Upper lobe of left lung (tissue), 6 donors: ENCODE data around the gene PRLH. TPM values are rescaled to one million over a fixed set of nuclear protein-coding genes. Genes with fewer than 3 reads are reported as not detected.

ENCODE experiments used
- ATAC-seq, 2 donors: fragments of 200-7000 bp; cut with Tn5 transposase; one replicate each; pipeline ENCODE4 v1.9.1; 2022; ENCODE audit warnings: mild to moderate bottlenecking in 2 of 2, moderate library complexity in 2 of 2; ENCODE audit not compliant: low FRiP score in 2 of 2
- DNase-seq, 2 donors: peaks; one replicate each; pipeline ENCODE4 v3.0.0-alpha.2; 2019 to 2020
- H3K27ac ChIP-seq, 4 donors: fragments of 200-600 bp; sonication (generic); one replicate each; pipeline ENCODE4 v1.5.1; 2016 to 2019
- H3K27me3 ChIP-seq, 4 donors: fragments of 200-600 bp; sonication (generic); one replicate each; pipeline ENCODE4 v1.5.1; 2017 to 2019
- H3K36me3 ChIP-seq, 4 donors: fragments of 200-600 bp; sonication (generic); one replicate each; pipeline ENCODE4 v1.5.1; 2016 to 2019
- H3K4me1 ChIP-seq, 4 donors: fragments of 200-600 bp; sonication (generic); one replicate each; pipeline ENCODE4 v1.5.1; 2018 to 2019
- H3K4me3 ChIP-seq, 4 donors: fragments of 200-600 bp; sonication (generic); one replicate each; pipeline ENCODE4 v1.5.1; 2017 to 2019; ENCODE audit warnings: mild to moderate bottlenecking in 2 of 4, moderate library complexity in 1 of 4
- H3K9me3 ChIP-seq, 4 donors: fragments of 200-600 bp; sonication (generic); one replicate each; pipeline ENCODE4 v1.5.1; 2018 to 2019
- CTCF ChIP-seq, 6 experiments: fragments of 450-650 bp in 4 of 6; fragments of 200-600 bp in 2 of 6; sonication (generic) in 2 of 6; IDR thresholded peaks; one replicate each; pipeline ENCODE4 v1.5.1; 2016 to 2019; ENCODE audit warnings: antibody characterized with exemption in 6 of 6
- EP300 ChIP-seq, 4 donors: sonication (generic); formaldehyde crosslinking; IDR thresholded peaks; one replicate each; pipeline ENCODE4 v1.5.1; 2017; ENCODE audit warnings: antibody characterized with exemption in 4 of 4, control low read depth in 2 of 4
- POLR2A ChIP-seq, 4 donors: fragments of 450-650 bp; IDR thresholded peaks; one replicate each; pipeline ENCODE4 v1.5.1; 2016 to 2017; ENCODE audit warnings: antibody characterized with exemption in 4 of 4, mild to moderate bottlenecking in 2 of 4
- POLR2AphosphoS5 ChIP-seq, 2 donors: sonication (generic); formaldehyde crosslinking; IDR thresholded peaks; one replicate each; pipeline ENCODE4 v1.5.1; 2017; ENCODE audit warnings: antibody characterized with exemption in 2 of 2
- WGBS, 2 donors: methylation state at CpG; one replicate each; pipeline ENCODE4 v1.1.5; 2017 to 2018; 5-methylcytosine and 5-hydroxymethylcytosine counted together
- total RNA-seq, 6 donors: library from RNA; depleted of rRNA in 4 of 6; stranded (reverse); fragments of >200 nt in 4 of 6; gene quantifications; one replicate each; pipeline versions ENCODE4 v1.1.0 to v1.2.1, GENCODE V29; 2016 to 2021
- donor health status: DM: no; HTN: no; CAD: no; lungs with moderate emphysema.
- donor health status: DM: no; HTN: yes; CAD: no; lungs with severe emphysema.

Gene PRLH
- total RNA-seq, 6 donors from 2014 or later, result not detected

GRCh38 chr2:237596520-237597195 lies 30.3 kb downstream of the PRLH start:
- Histone ChIP-seq H3K9me3 (no peaks in the 10 kb centered on the region), H3K27ac (no peak overlapping the region), H3K4me3 (no peak overlapping the region), H3K4me1 (peaks cover 0 to 37% (median 18%) of the 10 kb centered on the region in 4 donors), H3K27me3 (no peaks in the 10 kb centered on the region), H3K36me3 (no peaks in the 10 kb centered on the region)
- DNase-seq (no peak), ATAC-seq (no peak)
- TF ChIP-seq POLR2A (IDR thresholded peaks at IDR 0.05) (no peak), CTCF (IDR thresholded peaks at IDR 0.05) (no peak), EP300 (IDR thresholded peaks at IDR 0.05) (no peak), POLR2AphosphoS5 (IDR thresholded peaks at IDR 0.05) (no peak)
- WGBS, 2 donors, result 86 to 98% methylated on average over 8 to 12 of the region's 13 CpGs

GRCh38 chr2:237597196-237598145 lies 31.1 kb downstream of the PRLH start:
- Histone ChIP-seq H3K4me3 (no peak overlapping the region), H3K27me3 (no peaks in the 10 kb centered on the region), H3K9me3 (no peaks in the 10 kb centered on the region), H3K27ac (no peak overlapping the region), H3K36me3 (no peaks in the 10 kb centered on the region), H3K4me1 (peaks cover 0 to 29% (median 18%) of the 10 kb centered on the region in 4 donors)
- 91 to 92% methylated on average over 29 of the region's 29 CpGs for WGBS, 2 donors
- DNase-seq (peak in 1 of 2 donors; percentile 60), ATAC-seq (no peak)
- TF ChIP-seq POLR2A (IDR thresholded peaks at IDR 0.05) (no peak), CTCF (IDR thresholded peaks at IDR 0.05) (no peak), POLR2AphosphoS5 (IDR thresholded peaks at IDR 0.05) (no peak), EP300 (IDR thresholded peaks at IDR 0.05) (no peak)

GRCh38 chr2:237598468-237599208 lies 32.3 kb downstream of the PRLH start:
- TF ChIP-seq POLR2A (IDR thresholded peaks at IDR 0.05), result no peak
- TF ChIP-seq POLR2AphosphoS5 (IDR thresholded peaks at IDR 0.05), result no peak
- no peak for TF ChIP-seq EP300 (IDR thresholded peaks at IDR 0.05)
- peaks cover 6 to 35% (median 24%) of the 10 kb centered on the region in 4 donors for H3K4me1 ChIP-seq
- DNase-seq (no peak), ATAC-seq (no peak)
- H3K4me3 ChIP-seq, result no peak overlapping the region
- H3K36me3 ChIP-seq, result no peaks in the 10 kb centered on the region
- no peaks in the 10 kb centered on the region for H3K27me3 ChIP-seq
- no peaks in the 10 kb centered on the region for H3K9me3 ChIP-seq
- WGBS, 2 donors, result 94 to 96% methylated on average over 14 of the region's 14 CpGs
- no peak overlapping the region for H3K27ac ChIP-seq

- Histone ChIP-seq H3K36me3 (no peaks in the 10 kb centered on the region), H3K4me3 (peak overlapping the region in 2 of 4 donors; percentile 6 to 32), H3K4me1 (peaks cover 12 to 38% (median 24%) of the 10 kb centered on the region in 4 donors), H3K9me3 (no peaks in the 10 kb centered on the region), H3K27ac (peak overlapping the region; percentile 59 to 75 (median 67)), H3K27me3 (no peaks in the 10 kb centered on the region)
- TF ChIP-seq CTCF (IDR thresholded peaks at IDR 0.05) (no peak), POLR2AphosphoS5 (IDR thresholded peaks at IDR 0.05) (no peak), EP300 (IDR thresholded peaks at IDR 0.05) (no peak), POLR2A (IDR thresholded peaks at IDR 0.05) (no peak)
- no peak for DNase-seq
- WGBS, 2 donors, result 78 to 80% methylated on average over 9 of the region's 9 CpGs
- ATAC-seq, result no peak
Measured at GRCh38 chr2:237599465-237600110, 33.2 kb downstream of the PRLH start.
